HepG2 (cell line): ENCODE data around the gene TOB1. TPM values are rescaled to one million over a fixed set of nuclear protein-coding genes. Genes with fewer than 3 reads are reported as not detected.

ENCODE experiments used
- BCL6 ChIP-seq: IDR thresholded peaks from 2 replicates; pipeline ENCODE4 v1.6.1; 2016; ENCODE audit warnings: missing genetic modification reagents, missing compliant biosample characterization
- HIVEP1 ChIP-seq: sonication (generic); formaldehyde crosslinking; IDR thresholded peaks from 2 replicates; pipeline ENCODE4 v1.4.0; 2020; ENCODE audit warnings: mild to moderate bottlenecking, missing genetic modification reagents
- STAT6 ChIP-seq: sonication (generic); formaldehyde crosslinking; IDR thresholded peaks from 2 replicates; pipeline ENCODE4 v1.4.0; 2020; ENCODE audit warnings: missing genetic modification reagents, mild to moderate bottlenecking, borderline replicate concordance
- ZC3H4 ChIP-seq: sonication (generic); formaldehyde crosslinking; IDR thresholded peaks from 2 replicates; pipeline ENCODE4 v1.4.0; 2020; ENCODE audit warnings: missing genetic modification reagents, borderline replicate concordance
- ZNF446 ChIP-seq: sonication (generic); formaldehyde crosslinking; IDR thresholded peaks from 2 replicates; pipeline ENCODE4 v1.5.0; 2020; ENCODE audit warnings: mild to moderate bottlenecking, missing genetic modification reagents
- ZNF703 ChIP-seq: sonication (generic); formaldehyde crosslinking; IDR thresholded peaks from 2 replicates; pipeline ENCODE4 v1.5.1; 2020; ENCODE audit warnings: missing genetic modification reagents, mild to moderate bottlenecking, moderate library complexity, borderline replicate concordance
- ZNF792 ChIP-seq: IDR thresholded peaks from 2 replicates; pipeline ENCODE4 v1.6.1; 2016
- polyA plus RNA-seq, 8 experiments: library from polyadenylated mRNA; depleted of rRNA in 3 of 8; stranded (reverse) in 7 of 8; unstranded in 1 of 8; fragments of >200 nt; fragmentation: Illumina TruSeq in 4 of 8; extraction: Trizol in 4 of 8; gene quantifications; 2 replicates each; pipeline versions ENCODE4 v1.2.1 to v1.2.3, GENCODE V29; 2011 to 2016; ENCODE audit warnings: low read depth in 4 of 8, missing spikeins in 1 of 8, mixed read lengths in 1 of 8; ENCODE audit not compliant: insufficient read depth in 1 of 8
- total RNA-seq, 5 experiments: library from RNA; depleted of rRNA; stranded (reverse); fragments of >200 nt; fragmentation: Illumina TruSeq; extraction: Trizol; gene quantifications; 2 replicates each; pipeline ENCODE4 v1.2.3, GENCODE V29; 2016; ENCODE audit warnings: low read depth in 1 of 5
- TF ChIP-seq, protein P1 (sequence below): sonication (generic); formaldehyde crosslinking; IDR thresholded peaks from 2 replicates; pipeline ENCODE4 v1.4.0; 2020; ENCODE audit warnings: missing genetic modification reagents, mild to moderate bottlenecking, borderline replicate concordance
- TF ChIP-seq, protein P2 (sequence below): sonication (generic); formaldehyde crosslinking; IDR thresholded peaks from one replicate; pipeline ENCODE4 v1.5.1; 2020; ENCODE audit warnings: mild to moderate bottlenecking, missing genetic modification reagents; ENCODE audit errors: not compliant biosample characterization
- TF ChIP-seq, protein P3 (sequence below): sonication (generic); formaldehyde crosslinking; IDR thresholded peaks from 2 replicates; pipeline ENCODE4 v1.5.0; 2020; ENCODE audit warnings: mild to moderate bottlenecking, missing genetic modification reagents

Gene TOB1
- total and polyA plus RNA-seq, 2 of the 13 experiments (the other 11 are each of a cell fraction or from before 2014, with no cell fraction given) = 21.9 to 57.7 TPM

DNA sequence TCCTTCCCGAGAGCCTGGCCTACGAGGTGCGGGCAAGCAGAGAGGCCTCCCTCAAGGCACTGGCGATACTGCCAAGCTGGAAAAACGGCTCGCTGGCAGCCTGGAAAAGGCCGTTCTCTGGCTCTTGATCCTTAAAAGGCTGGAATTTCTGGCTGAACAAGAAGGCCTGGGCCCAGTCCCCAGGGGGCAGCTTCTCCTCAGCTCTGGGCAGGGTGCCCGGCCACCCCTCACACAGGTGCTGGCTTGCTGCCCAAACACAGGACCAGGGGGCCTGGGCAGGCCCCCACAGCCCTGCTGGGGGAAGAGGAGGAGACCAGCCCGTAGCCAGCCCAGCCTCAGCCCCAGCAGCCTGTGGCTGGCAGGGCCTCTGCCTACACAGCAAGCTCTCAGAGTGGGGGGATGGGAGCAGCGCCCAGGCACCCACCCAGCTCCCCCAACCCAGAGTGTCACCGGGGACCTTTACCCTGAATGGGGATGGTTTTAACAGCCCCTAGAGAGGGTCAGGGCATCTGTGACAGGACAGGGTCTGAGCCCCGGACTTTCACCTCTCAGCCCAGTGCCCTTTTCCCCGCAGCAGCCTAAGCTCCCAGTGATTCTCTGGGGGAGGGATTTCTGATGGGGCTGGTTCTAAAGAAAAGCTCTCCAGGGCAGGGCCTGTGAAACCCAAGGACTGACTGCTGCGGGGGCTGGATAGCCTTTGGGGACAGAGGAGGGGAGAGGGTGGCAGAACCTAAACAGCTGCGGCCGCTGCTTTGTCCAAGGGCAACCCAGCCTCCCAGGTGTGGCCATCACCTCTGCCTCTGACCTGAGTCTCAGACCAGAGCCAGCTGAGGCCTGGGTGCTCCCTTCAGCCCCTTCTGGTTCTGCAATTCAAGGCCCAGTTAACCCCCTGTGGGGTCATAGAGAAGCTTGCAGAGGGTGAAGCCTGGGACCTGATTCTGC lies 38.6 kb upstream of the TOB1 start (continued):
- TF ChIP-seq, protein P1, sequence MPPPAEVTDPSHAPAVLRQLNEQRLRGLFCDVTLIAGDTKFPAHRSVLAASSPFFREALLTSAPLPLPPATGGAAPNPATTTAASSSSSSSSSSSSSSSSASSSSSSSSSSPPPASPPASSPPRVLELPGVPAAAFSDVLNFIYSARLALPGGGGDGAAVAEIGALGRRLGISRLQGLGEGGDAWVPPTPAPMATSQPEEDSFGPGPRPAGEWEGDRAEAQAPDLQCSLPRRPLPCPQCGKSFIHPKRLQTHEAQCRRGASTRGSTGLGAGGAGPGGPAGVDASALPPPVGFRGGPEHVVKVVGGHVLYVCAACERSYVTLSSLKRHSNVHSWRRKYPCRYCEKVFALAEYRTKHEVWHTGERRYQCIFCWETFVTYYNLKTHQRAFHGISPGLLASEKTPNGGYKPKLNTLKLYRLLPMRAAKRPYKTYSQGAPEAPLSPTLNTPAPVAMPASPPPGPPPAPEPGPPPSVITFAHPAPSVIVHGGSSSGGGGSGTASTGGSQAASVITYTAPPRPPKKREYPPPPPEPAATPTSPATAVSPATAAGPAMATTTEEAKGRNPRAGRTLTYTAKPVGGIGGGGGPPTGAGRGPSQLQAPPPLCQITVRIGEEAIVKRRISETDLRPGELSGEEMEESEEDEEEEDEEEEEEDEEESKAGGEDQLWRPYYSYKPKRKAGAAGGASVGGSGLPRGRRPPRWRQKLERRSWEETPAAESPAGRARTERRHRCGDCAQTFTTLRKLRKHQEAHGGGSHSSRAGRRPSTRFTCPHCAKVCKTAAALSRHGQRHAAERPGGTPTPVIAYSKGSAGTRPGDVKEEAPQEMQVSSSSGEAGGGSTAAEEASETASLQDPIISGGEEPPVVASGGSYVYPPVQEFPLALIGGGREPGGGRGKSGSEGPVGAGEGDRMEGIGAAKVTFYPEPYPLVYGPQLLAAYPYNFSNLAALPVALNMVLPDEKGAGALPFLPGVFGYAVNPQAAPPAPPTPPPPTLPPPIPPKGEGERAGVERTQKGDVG = peak; percentile 72; the same call in 1 of the 2 replicates
- TF ChIP-seq, protein P2, sequence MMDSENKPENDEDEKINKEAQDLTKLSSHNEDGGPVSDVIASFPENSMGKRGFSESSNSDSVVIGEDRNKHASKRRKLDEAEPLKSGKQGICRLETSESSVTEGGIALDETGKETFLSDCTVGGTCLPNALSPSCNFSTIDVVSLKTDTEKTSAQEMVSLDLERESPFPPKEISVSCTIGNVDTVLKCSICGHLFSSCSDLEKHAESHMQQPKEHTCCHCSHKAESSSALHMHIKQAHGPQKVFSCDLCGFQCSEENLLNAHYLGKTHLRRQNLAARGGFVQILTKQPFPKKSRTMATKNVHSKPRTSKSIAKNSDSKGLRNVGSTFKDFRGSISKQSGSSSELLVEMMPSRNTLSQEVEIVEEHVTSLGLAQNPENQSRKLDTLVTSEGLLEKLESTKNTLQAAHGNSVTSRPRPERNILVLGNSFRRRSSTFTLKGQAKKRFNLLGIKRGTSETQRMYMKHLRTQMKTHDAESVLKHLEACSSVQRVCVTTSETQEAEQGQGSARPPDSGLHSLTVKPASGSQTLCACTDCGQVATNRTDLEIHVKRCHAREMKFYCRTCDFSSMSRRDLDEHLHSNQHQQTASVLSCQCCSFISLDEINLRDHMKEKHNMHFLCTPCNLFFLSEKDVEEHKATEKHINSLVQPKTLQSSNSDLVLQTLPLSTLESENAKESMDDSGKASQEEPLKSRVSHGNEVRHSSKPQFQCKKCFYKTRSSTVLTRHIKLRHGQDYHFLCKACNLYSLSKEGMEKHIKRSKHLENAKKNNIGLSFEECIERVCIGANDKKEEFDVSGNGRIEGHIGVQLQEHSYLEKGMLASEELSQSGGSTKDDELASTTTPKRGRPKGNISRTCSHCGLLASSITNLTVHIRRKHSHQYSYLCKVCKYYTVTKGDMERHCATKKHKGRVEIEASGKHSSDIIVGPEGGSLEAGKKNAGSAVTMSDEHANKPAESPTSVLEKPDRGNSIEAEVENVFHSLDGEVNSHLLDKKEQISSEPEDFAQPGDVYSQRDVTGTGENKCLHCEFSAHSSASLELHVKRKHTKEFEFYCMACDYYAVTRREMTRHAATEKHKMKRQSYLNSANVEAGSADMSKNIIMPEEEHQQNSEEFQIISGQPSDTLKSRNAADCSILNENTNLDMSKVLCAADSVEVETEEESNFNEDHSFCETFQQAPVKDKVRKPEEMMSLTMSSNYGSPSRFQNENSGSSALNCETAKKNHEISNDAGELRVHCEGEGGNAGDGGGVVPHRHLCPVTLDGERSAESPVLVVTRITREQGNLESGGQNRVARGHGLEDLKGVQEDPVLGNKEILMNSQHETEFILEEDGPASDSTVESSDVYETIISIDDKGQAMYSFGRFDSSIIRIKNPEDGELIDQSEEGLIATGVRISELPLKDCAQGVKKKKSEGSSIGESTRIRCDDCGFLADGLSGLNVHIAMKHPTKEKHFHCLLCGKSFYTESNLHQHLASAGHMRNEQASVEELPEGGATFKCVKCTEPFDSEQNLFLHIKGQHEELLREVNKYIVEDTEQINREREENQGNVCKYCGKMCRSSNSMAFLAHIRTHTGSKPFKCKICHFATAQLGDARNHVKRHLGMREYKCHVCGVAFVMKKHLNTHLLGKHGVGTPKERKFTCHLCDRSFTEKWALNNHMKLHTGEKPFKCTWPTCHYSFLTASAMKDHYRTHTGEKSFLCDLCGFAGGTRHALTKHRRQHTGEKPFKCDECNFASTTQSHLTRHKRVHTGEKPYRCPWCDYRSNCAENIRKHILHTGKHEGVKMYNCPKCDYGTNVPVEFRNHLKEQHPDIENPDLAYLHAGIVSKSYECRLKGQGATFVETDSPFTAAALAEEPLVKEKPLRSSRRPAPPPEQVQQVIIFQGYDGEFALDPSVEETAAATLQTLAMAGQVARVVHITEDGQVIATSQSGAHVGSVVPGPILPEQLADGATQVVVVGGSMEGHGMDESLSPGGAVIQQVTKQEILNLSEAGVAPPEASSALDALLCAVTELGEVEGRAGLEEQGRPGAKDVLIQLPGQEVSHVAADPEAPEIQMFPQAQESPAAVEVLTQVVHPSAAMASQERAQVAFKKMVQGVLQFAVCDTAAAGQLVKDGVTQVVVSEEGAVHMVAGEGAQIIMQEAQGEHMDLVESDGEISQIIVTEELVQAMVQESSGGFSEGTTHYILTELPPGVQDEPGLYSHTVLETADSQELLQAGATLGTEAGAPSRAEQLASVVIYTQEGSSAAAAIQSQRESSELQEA (CRISPR knock-in tag) = peak; percentile 61
- TF ChIP-seq BCL6 (CRISPR knock-in tag) = no peak; the same call in 1 of the 2 replicates
- 0 out of 2 replicates have a peak, but pooled peaks have one; percentile 19 for TF ChIP-seq HIVEP1 (CRISPR knock-in tag)
- TF ChIP-seq ZNF446 (CRISPR knock-in tag) = no peak
- TF ChIP-seq ZNF792 (CRISPR knock-in tag) = peak; percentile 50; the same call in 1 of the 2 replicates
- TF ChIP-seq ZC3H4 (CRISPR knock-in tag) = peak; percentile 80; the same call in 1 of the 2 replicates
- TF ChIP-seq ZNF703 (CRISPR knock-in tag) = peak; percentile 29; the same call in 1 of the 2 replicates
- no peak; the same call in 1 of the 2 replicates for TF ChIP-seq STAT6 (CRISPR knock-in tag)
- TF ChIP-seq, protein P3, sequence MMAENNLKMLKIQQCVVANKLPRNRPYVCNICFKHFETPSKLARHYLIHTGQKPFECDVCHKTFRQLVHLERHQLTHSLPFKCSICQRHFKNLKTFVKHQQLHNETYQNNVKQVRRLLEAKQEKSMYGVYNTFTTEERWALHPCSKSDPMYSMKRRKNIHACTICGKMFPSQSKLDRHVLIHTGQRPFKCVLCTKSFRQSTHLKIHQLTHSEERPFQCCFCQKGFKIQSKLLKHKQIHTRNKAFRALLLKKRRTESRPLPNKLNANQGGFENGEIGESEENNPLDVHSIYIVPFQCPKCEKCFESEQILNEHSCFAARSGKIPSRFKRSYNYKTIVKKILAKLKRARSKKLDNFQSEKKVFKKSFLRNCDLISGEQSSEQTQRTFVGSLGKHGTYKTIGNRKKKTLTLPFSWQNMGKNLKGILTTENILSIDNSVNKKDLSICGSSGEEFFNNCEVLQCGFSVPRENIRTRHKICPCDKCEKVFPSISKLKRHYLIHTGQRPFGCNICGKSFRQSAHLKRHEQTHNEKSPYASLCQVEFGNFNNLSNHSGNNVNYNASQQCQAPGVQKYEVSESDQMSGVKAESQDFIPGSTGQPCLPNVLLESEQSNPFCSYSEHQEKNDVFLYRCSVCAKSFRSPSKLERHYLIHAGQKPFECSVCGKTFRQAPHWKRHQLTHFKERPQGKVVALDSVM (CRISPR knock-in tag) = peak; percentile 59
